Panc1 (cell line): ENCODE results near the gene WDR6.

Source experiments
- CTCF ChIP-seq: fragments of 450-650 bp; IDR thresholded peaks from 2 replicates; pipeline ENCODE4 v1.5.1; 2017; ENCODE audit warnings: mild to moderate bottlenecking
- POLR2AphosphoS5 ChIP-seq: IDR thresholded peaks from 2 replicates; pipeline ENCODE4 v1.6.1; 2012; ENCODE audit warnings: mild to moderate bottlenecking, low read depth, low read length, moderate library complexity
- REST ChIP-seq, 2 experiments: IDR thresholded peaks; 2 replicates each; pipeline ENCODE4 v1.6.1; 2011 to 2012; ENCODE audit warnings: low read depth in 2 of 2, control low read depth in 1 of 2, low read length in 1 of 2, mild to moderate bottlenecking in 1 of 2, moderate library complexity in 1 of 2; ENCODE audit not compliant: insufficient read depth in 1 of 2

- no peak for TF ChIP-seq CTCF
- TF ChIP-seq POLR2AphosphoS5, result peak; percentile 99
- TF ChIP-seq REST (IDR thresholded peaks at IDR 0.05; ENCODE audit: insufficient read depth in 1 of 2, low read depth in 2 of 2, low read length in 1 of 2), result no peak
These were observed 14.1 kb downstream of the WDR6 start for GRCh38 chr3:49021213-49021812.
